D721Med (cell line): ENCODE results near the gene CLNS1A.

Experiments
- DNase-seq: peaks from one replicate; pipeline ENCODE4 v3.0.0; 2011; ENCODE audit warnings: low spot score; ENCODE audit not compliant: insufficient read length
- FAIRE-seq: peaks from 2 replicates; lab custom pipeline; 2011; peaks lifted over from hg19 to GRCh38; lab: Jason Lieb, UNC
- CTCF ChIP-seq: IDR thresholded peaks from 2 replicates; pipeline ENCODE4 v1.5.1; 2012; ENCODE audit warnings: mild to moderate bottlenecking, control low read depth; ENCODE audit not compliant: insufficient read depth; ENCODE audit errors: missing control alignments

The CLNS1A gene

GRCh38 chr11:77569676-77570070, 67.9 kb downstream of the CLNS1A start:
- no peak for DNase-seq
- TF ChIP-seq CTCF = no peak
- no peak for FAIRE-seq

- no peak for TF ChIP-seq CTCF
- DNase-seq (no peak), FAIRE-seq (no peak)
Observed at GRCh38 chr11:77568916-77569675, 68.5 kb downstream of the CLNS1A start.

- no peak for TF ChIP-seq CTCF
- DNase-seq (no peak), FAIRE-seq (no peak)
Observed at GRCh38 chr11:77568306-77568705, 69.3 kb downstream of the CLNS1A start.
